Neural cell (in vitro differentiated cells): ENCODE results near the gene FCMR. TPM values are rescaled to one million over a fixed set of nuclear protein-coding genes. Genes with fewer than 3 reads are reported as not detected.

Experiments used
- H2AFZ ChIP-seq: fragments of 200-600, 300-800 bp; sonication (generic), shearing (Covaris generic); 2 replicates; pipeline ENCODE4 v1.6.0; 2014; ENCODE audit warnings: low read depth, mild to moderate bottlenecking, antibody characterized with exemption, low read length, moderate library complexity
- H3F3A ChIP-seq: fragments of 200-600 bp; shearing (Covaris generic); 2 replicates; pipeline ENCODE4 v1.6.1; 2016; ENCODE audit warnings: mild to moderate bottlenecking, moderate library complexity, mixed read lengths, antibody characterized with exemption, low read length; ENCODE audit not compliant: insufficient read depth, poor library complexity, severe bottlenecking
- H3K27ac ChIP-seq: fragments of 200-600, 300-800 bp; sonication (generic), shearing (Covaris generic); 2 replicates; pipeline ENCODE4 v1.5.1; 2014; ENCODE audit warnings: mild to moderate bottlenecking, low read length, moderate library complexity
- H3K27me3 ChIP-seq: fragments of 300-800, 200-600 bp; sonication (generic), shearing (Covaris generic); 2 replicates; pipeline ENCODE4 v1.6.0; 2014; ENCODE audit warnings: mild to moderate bottlenecking, low read depth, low read length, moderate library complexity; ENCODE audit not compliant: insufficient read depth
- H3K36me3 ChIP-seq: fragments of 300-800, 200-600 bp; sonication (generic), shearing (Covaris generic); 2 replicates; pipeline ENCODE4 v1.5.1; 2014; ENCODE audit warnings: mild to moderate bottlenecking, antibody characterized with exemption, low read length, moderate library complexity; ENCODE audit not compliant: insufficient read depth
- H3K4me2 ChIP-seq: fragments of 300-800, 200-600 bp; sonication (generic), shearing (Covaris generic); 2 replicates; pipeline ENCODE4 v1.6.0; 2014; ENCODE audit warnings: mild to moderate bottlenecking, low read length
- H3K4me3 ChIP-seq: fragments of 300-800, 200-600 bp; sonication (generic), shearing (Covaris generic); 2 replicates; pipeline ENCODE4 v1.5.1; 2014; ENCODE audit warnings: mild to moderate bottlenecking, low read length, moderate library complexity
- H3K79me2 ChIP-seq: fragments of 200-600 bp; shearing (Covaris generic); replicated peaks from 2 replicates; pipeline ENCODE4 v1.6.0; 2014; ENCODE audit warnings: mild to moderate bottlenecking, low read length, moderate library complexity; ENCODE audit not compliant: insufficient read depth
- H3K9ac ChIP-seq: fragments of 300-800, 200-600 bp; sonication (generic), shearing (Covaris generic); 2 replicates; pipeline ENCODE4 v1.6.1; 2016; ENCODE audit warnings: mild to moderate bottlenecking, low read length, mixed read lengths
- H3K9me2 ChIP-seq: fragments of 200-600 bp; shearing (Covaris generic); 2 replicates; pipeline ENCODE4 v1.6.1; 2016; ENCODE audit warnings: mild to moderate bottlenecking, low read length, mixed read lengths; ENCODE audit not compliant: insufficient read depth
- H3K9me3 ChIP-seq: fragments of 200-600, 300-800 bp; sonication (generic), shearing (Covaris generic); 2 replicates; pipeline ENCODE4 v1.6.1; 2016; ENCODE audit warnings: mild to moderate bottlenecking, mixed run types, low read length, moderate library complexity, mixed read lengths
- H4K20me1 ChIP-seq: fragments of 200-600 bp; shearing (Covaris generic); 2 replicates; pipeline ENCODE4 v1.6.1; 2016; ENCODE audit warnings: mild to moderate bottlenecking, mixed run types; ENCODE audit not compliant: insufficient read depth
- EP300 ChIP-seq: fragments of 450-650 bp; conservative IDR thresholded peaks from 2 replicates; pipeline ENCODE4 v1.6.1; 2014; ENCODE audit warnings: antibody characterized with exemption, mild to moderate bottlenecking, moderate library complexity; ENCODE audit not compliant: poor library complexity, severe bottlenecking
- EZH2 ChIP-seq: fragments of 200-600, 300-800 bp; shearing (Covaris generic), sonication (generic); IDR thresholded peaks from 2 replicates; pipeline ENCODE4 v1.6.1; 2014; ENCODE audit warnings: antibody characterized with exemption, low read length, borderline replicate concordance, mild to moderate bottlenecking; ENCODE audit not compliant: insufficient read depth, poor library complexity, severe bottlenecking
- MXI1 ChIP-seq: fragments of 450-650 bp; conservative IDR thresholded peaks from 2 replicates; pipeline ENCODE4 v1.6.1; 2014; ENCODE audit warnings: antibody characterized with exemption, mild to moderate bottlenecking; ENCODE audit not compliant: poor library complexity, severe bottlenecking
- POLR2AphosphoS5 ChIP-seq: IDR thresholded peaks from 2 replicates; pipeline ENCODE4 v1.6.1; 2012
- RAD21 ChIP-seq: fragments of 450-650 bp; conservative IDR thresholded peaks from 2 replicates; pipeline ENCODE4 v1.6.1; 2014; ENCODE audit warnings: antibody characterized with exemption, mild to moderate bottlenecking, moderate library complexity
- SMC3 ChIP-seq: fragments of 450-650 bp; conservative IDR thresholded peaks from 2 replicates; pipeline ENCODE4 v1.6.1; 2014; ENCODE audit warnings: antibody characterized with exemption, mild to moderate bottlenecking, moderate library complexity; ENCODE audit not compliant: poor library complexity
- TAF1 ChIP-seq: IDR thresholded peaks from 2 replicates; pipeline ENCODE4 v1.6.1; 2012; ENCODE audit warnings: low read depth
- polyA plus RNA-seq: library from polyadenylated mRNA; depleted of rRNA; stranded (reverse); fragments of >200 nt; gene quantifications from 2 replicates; pipeline ENCODE4 v1.2.3, GENCODE V29; 2014
- TF ChIP-seq, protein P1 (sequence below): fragments of 450-650 bp; IDR thresholded peaks from 2 replicates; pipeline ENCODE4 v1.5.1; 2014; ENCODE audit warnings: antibody characterized with exemption, mild to moderate bottlenecking, moderate library complexity; ENCODE audit not compliant: poor library complexity, severe bottlenecking
- TF ChIP-seq, protein P2 (sequence below): IDR thresholded peaks from 2 replicates; pipeline ENCODE4 v1.6.1; 2012; ENCODE audit warnings: borderline replicate concordance

Gene FCMR
- polyA plus RNA-seq, 1 donor from 2014 or later = not detected

DNA sequence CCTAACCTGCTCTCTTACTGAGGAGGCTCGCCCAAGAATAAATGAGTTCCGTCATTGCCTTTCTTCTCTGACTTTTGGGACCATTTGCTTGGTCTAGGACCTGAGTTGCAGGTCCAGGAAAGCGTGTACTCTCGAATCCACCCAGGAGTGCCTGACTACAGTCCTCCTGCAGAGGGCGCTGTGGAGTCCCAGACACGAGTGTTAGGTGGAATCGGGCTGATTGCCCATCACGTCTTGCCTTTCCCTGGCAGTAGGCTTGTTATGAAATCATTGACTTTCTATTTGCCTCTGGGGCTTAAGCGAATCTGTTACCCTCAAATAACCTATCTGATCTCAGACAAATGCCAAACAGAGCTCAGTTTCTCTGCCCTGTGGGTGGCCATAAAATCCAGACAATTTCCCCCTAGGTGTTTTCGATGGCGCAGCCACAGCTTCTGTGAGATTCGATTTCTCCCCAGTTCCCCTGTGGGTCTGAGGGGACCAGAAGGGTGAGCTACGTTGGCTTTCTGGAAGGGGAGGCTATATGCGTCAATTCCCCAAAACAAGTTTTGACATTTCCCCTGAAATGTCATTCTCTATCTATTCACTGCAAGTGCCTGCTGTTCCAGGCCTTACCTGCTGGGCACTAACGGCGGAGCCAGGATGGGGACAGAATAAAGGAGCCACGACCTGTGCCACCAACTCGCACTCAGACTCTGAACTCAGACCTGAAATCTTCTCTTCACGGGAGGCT, 56.6 kb downstream of the FCMR start, which contains the start of gene IL20:
Gene IL20, plus strand, starts transcription at position 685 of the 733 bp plus-strand sequence. CDS start 230 bp downstream, outside the sequence.
- H4K20me1 ChIP-seq = no peaks in the 10 kb centered on the region
- H3K9me2 ChIP-seq = no peaks in the 10 kb centered on the region
- no peak within 1 kb of the TSS for H3K4me2 ChIP-seq
- no peaks in the 10 kb centered on the region for H3K27me3 ChIP-seq
- H3F3A ChIP-seq = no peaks in the 10 kb centered on the region
- no peaks in the 10 kb centered on the region for H3K9me3 ChIP-seq
- no peak within 1 kb of the TSS for H3K27ac ChIP-seq
- H3K9ac ChIP-seq = no peak within 1 kb of the TSS
- no peak for TF ChIP-seq EZH2
- TF ChIP-seq, protein P1, sequence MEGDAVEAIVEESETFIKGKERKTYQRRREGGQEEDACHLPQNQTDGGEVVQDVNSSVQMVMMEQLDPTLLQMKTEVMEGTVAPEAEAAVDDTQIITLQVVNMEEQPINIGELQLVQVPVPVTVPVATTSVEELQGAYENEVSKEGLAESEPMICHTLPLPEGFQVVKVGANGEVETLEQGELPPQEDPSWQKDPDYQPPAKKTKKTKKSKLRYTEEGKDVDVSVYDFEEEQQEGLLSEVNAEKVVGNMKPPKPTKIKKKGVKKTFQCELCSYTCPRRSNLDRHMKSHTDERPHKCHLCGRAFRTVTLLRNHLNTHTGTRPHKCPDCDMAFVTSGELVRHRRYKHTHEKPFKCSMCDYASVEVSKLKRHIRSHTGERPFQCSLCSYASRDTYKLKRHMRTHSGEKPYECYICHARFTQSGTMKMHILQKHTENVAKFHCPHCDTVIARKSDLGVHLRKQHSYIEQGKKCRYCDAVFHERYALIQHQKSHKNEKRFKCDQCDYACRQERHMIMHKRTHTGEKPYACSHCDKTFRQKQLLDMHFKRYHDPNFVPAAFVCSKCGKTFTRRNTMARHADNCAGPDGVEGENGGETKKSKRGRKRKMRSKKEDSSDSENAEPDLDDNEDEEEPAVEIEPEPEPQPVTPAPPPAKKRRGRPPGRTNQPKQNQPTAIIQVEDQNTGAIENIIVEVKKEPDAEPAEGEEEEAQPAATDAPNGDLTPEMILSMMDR = peak; percentile 26
- H3K36me3 ChIP-seq = no peaks in the 10 kb centered on the region
- no peak within 1 kb of the TSS for H3K4me3 ChIP-seq
- no peaks in the 10 kb centered on the region for H3K79me2 ChIP-seq
- no peak within 1 kb of the TSS for H2AFZ ChIP-seq

DNA sequence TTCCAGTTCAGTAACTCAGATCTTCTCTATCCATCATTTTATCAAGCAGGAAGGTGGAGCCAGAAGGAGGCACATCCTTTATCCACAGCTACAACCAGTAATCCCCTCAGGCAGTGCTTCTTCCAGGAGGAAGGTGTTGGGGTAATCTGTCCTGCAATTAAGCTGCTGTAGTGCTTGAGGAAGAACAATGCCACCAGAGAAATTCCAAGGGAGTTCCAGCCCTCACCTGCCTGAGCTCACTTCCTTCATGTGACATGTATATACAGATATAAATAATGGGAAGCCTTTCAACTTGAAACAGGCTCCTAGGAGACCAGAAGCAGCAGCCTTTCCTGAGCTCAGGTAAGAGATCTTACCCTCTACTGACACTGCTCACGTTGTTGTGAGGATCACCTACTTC, 58.5 kb downstream of the FCMR start:
- Histone ChIP-seq H3K27ac (no peak overlapping the region), H2AFZ (no peak overlapping the region), H3K9ac (no peak overlapping the region), H3K27me3 (no peaks in the 10 kb centered on the region), H4K20me1 (no peaks in the 10 kb centered on the region), H3K9me3 (no peaks in the 10 kb centered on the region), H3K4me2 (no peak overlapping the region), H3K36me3 (no peaks in the 10 kb centered on the region), H3K9me2 (no peaks in the 10 kb centered on the region), H3K79me2 (no peaks in the 10 kb centered on the region), H3K4me3 (no peak overlapping the region), H3F3A (no peaks in the 10 kb centered on the region)
- TF ChIP-seq EZH2 = no peak
- no peak for TF ChIP-seq SMC3
- TF ChIP-seq, protein P2, sequence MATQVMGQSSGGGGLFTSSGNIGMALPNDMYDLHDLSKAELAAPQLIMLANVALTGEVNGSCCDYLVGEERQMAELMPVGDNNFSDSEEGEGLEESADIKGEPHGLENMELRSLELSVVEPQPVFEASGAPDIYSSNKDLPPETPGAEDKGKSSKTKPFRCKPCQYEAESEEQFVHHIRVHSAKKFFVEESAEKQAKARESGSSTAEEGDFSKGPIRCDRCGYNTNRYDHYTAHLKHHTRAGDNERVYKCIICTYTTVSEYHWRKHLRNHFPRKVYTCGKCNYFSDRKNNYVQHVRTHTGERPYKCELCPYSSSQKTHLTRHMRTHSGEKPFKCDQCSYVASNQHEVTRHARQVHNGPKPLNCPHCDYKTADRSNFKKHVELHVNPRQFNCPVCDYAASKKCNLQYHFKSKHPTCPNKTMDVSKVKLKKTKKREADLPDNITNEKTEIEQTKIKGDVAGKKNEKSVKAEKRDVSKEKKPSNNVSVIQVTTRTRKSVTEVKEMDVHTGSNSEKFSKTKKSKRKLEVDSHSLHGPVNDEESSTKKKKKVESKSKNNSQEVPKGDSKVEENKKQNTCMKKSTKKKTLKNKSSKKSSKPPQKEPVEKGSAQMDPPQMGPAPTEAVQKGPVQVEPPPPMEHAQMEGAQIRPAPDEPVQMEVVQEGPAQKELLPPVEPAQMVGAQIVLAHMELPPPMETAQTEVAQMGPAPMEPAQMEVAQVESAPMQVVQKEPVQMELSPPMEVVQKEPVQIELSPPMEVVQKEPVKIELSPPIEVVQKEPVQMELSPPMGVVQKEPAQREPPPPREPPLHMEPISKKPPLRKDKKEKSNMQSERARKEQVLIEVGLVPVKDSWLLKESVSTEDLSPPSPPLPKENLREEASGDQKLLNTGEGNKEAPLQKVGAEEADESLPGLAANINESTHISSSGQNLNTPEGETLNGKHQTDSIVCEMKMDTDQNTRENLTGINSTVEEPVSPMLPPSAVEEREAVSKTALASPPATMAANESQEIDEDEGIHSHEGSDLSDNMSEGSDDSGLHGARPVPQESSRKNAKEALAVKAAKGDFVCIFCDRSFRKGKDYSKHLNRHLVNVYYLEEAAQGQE = no peak

DNA sequence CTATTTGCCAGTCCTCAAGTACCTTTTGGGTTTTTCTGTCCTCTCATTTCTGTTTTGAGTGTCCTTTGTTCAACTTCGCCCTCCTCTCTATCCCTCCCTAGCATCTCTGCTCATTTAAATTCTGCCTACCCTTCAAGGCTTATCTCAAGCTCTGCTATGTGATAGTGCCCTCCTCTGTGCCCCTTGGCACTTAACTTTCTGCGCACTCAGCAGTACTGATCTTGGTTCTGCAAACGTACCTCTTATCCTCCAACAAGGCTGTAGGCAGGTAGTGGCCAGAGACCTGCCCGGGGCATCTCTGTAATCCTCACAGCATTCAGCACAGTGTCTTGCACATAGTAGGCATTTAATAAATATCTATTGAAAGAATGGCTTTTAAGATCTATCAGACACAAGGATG, 61.6 kb downstream of the FCMR start:
- Histone ChIP-seq H4K20me1 (no peaks in the 10 kb centered on the region), H3K36me3 (no peaks in the 10 kb centered on the region), H3K9me3 (no peaks in the 10 kb centered on the region), H3K27me3 (no peaks in the 10 kb centered on the region), H3K4me2 (no peak overlapping the region), H3K4me3 (no peak overlapping the region), H2AFZ (no peak overlapping the region), H3K27ac (no peak overlapping the region), H3K79me2 (no peaks in the 10 kb centered on the region), H3K9ac (no peak overlapping the region), H3K9me2 (no peaks in the 10 kb centered on the region), H3F3A (no peaks in the 10 kb centered on the region)
- TF ChIP-seq TAF1 (no peak), EZH2 (no peak), RAD21 (no peak), POLR2AphosphoS5 (no peak), SMC3 (no peak), MXI1 (no peak), EP300 (no peak)
- TF ChIP-seq, protein P1 = no peak
- TF ChIP-seq, protein P2 = no peak
